ENCODE results near the gene CHRNA9. TPM values are rescaled to one million over a fixed set of nuclear protein-coding genes. Genes with fewer than 3 reads are reported as not detected.

CHRNA9 gene
- total RNA-seq, 2 donors from 2014 or later, result 0.90 TPM; not detected in 1

DNA sequence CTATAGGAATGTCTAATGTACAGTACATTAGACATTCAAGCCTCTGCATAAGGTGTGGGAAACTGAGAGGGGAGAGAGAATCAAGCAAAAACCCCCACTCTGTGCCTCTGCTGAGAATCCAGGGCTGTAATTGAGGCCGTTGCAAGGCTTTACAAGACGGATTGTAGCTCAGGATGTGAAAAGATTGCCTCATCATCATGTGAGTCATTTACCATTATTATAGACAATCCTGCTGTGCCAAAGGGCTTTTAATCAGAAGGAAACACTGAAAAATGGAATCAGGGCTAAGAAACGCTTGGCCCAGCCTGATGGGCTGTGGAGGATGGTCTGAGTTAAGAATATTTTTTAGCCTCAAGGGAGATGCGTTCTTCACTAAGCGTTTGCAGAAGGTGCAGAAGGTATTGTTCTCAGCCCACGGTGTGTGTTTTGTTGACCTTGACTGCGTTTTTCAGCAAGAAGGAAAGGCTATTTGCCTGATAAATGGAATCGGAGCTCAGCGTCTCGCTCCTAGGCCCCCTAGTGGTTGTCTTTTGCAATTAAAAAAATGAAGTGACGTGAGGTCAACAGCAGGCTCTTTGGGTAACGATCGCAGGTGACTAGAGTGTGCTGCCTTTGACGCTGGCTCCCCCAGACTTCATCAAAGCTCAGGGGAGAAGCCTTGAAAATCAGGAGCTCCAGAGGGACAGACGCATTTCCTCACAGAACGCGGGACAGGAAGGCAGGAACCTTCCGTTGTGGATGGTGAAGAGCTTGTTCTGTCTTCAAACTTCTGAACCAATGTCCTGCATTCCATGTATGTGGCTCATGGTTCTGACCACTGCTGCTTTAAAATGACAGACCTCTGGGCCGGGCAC is 18.1 kb upstream of the CHRNA9 start:
- no peak overlapping the region for H3K9ac ChIP-seq (ENCODE audit: extremely low read depth, low read length, poor library complexity, severe bottlenecking)
- WGBS, 2 experiments (ENCODE audit: insufficient coverage in 1 of 2, insufficient read length in 1 of 2), result 19 to 29% methylated on average over 12 to 19 of the region's 19 CpGs
- H3K9me3 ChIP-seq (ENCODE audit: control insufficient read depth, low read length), result no peaks in the 10 kb centered on the region
- H3K9me3 Mint-ChIP-seq, result no peaks in the 10 kb centered on the region
- no peaks in the 10 kb centered on the region for H3K36me3 Mint-ChIP-seq (ENCODE audit: low read depth)
- H3K27ac ChIP-seq (ENCODE audit: low read depth, low read length), result peak overlapping the region; percentile 99
- H3K4me3 Mint-ChIP-seq, result peak overlapping the region; percentile 32
- TF ChIP-seq, protein P1, sequence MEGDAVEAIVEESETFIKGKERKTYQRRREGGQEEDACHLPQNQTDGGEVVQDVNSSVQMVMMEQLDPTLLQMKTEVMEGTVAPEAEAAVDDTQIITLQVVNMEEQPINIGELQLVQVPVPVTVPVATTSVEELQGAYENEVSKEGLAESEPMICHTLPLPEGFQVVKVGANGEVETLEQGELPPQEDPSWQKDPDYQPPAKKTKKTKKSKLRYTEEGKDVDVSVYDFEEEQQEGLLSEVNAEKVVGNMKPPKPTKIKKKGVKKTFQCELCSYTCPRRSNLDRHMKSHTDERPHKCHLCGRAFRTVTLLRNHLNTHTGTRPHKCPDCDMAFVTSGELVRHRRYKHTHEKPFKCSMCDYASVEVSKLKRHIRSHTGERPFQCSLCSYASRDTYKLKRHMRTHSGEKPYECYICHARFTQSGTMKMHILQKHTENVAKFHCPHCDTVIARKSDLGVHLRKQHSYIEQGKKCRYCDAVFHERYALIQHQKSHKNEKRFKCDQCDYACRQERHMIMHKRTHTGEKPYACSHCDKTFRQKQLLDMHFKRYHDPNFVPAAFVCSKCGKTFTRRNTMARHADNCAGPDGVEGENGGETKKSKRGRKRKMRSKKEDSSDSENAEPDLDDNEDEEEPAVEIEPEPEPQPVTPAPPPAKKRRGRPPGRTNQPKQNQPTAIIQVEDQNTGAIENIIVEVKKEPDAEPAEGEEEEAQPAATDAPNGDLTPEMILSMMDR (conservative IDR thresholded peaks at IDR 0.05), result peak; percentile 91
- H3K27ac Mint-ChIP-seq, result peak overlapping the region; percentile 88
- no peaks in the 10 kb centered on the region for H3K4me1 ChIP-seq (ENCODE audit: control insufficient read depth, insufficient read depth, low read length)
- no peaks in the 10 kb centered on the region for H3K27me3 Mint-ChIP-seq (ENCODE audit: insufficient read depth)
- peaks cover 23% of the 10 kb centered on the region for H3K4me1 Mint-ChIP-seq
- no peaks in the 10 kb centered on the region for H3K27me3 ChIP-seq (ENCODE audit: control insufficient read depth, insufficient read depth, low read length, poor library complexity, severe bottlenecking)
- peak; percentile 90 for DNase-seq
- H3K4me3 ChIP-seq (ENCODE audit: low read length), result peak overlapping the region; percentile 11
- H3K36me3 ChIP-seq (ENCODE audit: control insufficient read depth, insufficient read depth, low read length), result no peaks in the 10 kb centered on the region

DNA sequence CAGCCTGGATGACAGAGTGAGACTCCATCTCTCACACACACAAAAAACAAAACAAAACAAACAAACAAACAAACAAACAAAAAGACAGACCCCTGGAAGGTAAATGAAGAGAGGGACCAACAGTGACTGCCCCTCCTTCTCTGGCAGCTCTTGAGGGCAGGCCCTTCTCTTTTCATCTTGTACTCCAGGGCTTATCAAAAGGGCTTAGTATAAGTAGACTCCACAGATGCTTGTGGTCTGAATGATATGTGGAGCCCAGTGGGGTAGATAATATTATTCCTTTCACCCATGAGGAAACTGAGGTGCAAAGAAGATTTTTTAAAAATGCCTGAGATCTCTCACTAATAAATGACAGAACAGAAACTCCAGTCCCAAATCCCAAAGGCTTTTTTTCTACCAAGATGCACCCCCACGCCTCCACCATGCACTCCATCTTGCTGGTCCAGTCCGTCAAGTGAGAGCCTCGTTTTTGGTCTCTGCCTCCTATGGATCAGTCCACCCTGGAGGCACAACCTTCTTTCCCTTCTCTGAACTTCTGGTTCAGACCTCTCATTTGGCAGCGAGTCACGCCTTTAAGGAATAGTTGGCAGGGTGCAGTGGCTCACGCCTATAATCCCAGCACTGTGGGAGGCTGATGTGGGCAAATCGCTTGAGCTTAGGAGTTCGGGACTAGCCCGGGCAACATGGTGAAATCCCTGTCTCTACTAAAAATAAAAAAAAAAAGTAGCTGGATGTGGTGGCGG is 17.0 kb upstream of the CHRNA9 start:
- H3K9me3 Mint-ChIP-seq, result no peaks in the 10 kb centered on the region
- H3K27me3 Mint-ChIP-seq (ENCODE audit: insufficient read depth), result no peaks in the 10 kb centered on the region
- Histone ChIP-seq H3K9me3 (ENCODE audit: control insufficient read depth, low read length) (no peaks in the 10 kb centered on the region), H3K36me3 (ENCODE audit: control insufficient read depth, insufficient read depth, low read length) (no peaks in the 10 kb centered on the region), H3K4me1 (ENCODE audit: control insufficient read depth, insufficient read depth, low read length) (no peaks in the 10 kb centered on the region), H3K27me3 (ENCODE audit: control insufficient read depth, insufficient read depth, low read length, poor library complexity, severe bottlenecking) (no peaks in the 10 kb centered on the region), H3K4me3 (ENCODE audit: low read length) (no peak overlapping the region), H3K27ac (ENCODE audit: low read depth, low read length) (no peak overlapping the region), H3K9ac (ENCODE audit: extremely low read depth, low read length, poor library complexity, severe bottlenecking) (no peak overlapping the region)
- H3K4me3 Mint-ChIP-seq, result no peak overlapping the region
- H3K4me1 Mint-ChIP-seq, result peaks cover 32% of the 10 kb centered on the region
- H3K36me3 Mint-ChIP-seq (ENCODE audit: low read depth), result no peaks in the 10 kb centered on the region
- WGBS, 2 experiments (ENCODE audit: insufficient coverage in 1 of 2, insufficient read length in 1 of 2), result 82 to 93% methylated on average over 2 to 10 of the region's 10 CpGs
- DNase-seq, result no peak
- TF ChIP-seq, protein P1 (conservative IDR thresholded peaks at IDR 0.05), result no peak
- H3K27ac Mint-ChIP-seq, result peak overlapping the region; percentile 13

DNA sequence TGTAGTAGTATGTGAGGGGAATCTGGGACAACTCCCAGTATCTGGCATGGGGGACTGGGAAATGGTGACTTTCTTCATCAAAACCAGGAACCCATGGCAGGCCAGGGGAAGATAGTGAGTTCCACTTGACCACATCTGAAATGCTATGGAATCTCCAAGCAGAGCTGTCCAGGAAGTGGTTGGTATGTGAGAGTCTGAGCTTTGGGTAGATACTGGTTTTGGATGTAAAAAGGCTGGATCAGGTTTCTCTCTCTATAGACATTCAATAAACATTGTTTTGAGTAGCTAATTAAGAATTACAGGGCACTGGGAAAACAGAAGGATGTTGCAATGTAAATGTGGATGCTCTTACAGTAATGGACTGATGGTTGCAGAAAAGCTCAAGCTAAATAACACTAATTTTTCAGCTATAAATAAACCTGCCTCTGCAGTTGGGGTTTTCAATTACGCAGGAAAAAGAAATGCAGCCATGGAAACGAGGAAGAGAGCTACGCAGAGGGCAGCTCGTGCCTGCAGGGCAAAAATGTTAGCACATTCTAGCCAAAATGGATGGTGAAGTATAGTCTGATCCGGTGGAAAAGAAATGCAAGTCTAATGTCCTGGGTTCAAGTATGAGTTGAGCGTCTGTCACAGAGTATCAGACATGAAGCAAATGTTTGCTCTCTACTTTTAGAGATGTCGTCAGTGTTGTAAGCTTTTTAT is 13.4 kb upstream of the CHRNA9 start:
- no peak overlapping the region for H3K9ac ChIP-seq (ENCODE audit: extremely low read depth, low read length, poor library complexity, severe bottlenecking)
- H3K4me1 Mint-ChIP-seq, result peaks cover 31% of the 10 kb centered on the region
- H3K27ac Mint-ChIP-seq, result no peak overlapping the region
- no peak overlapping the region for H3K4me3 Mint-ChIP-seq
- peak overlapping the region; percentile 8 for H3K27ac ChIP-seq (ENCODE audit: low read depth, low read length)
- no peaks in the 10 kb centered on the region for H3K36me3 Mint-ChIP-seq (ENCODE audit: low read depth)
- DNase-seq, result no peak
- no peaks in the 10 kb centered on the region for H3K27me3 Mint-ChIP-seq (ENCODE audit: insufficient read depth)
- no peaks in the 10 kb centered on the region for H3K27me3 ChIP-seq (ENCODE audit: control insufficient read depth, insufficient read depth, low read length, poor library complexity, severe bottlenecking)
- 74 to 89% methylated on average over 7 of the region's 7 CpGs for WGBS, 2 experiments (ENCODE audit: insufficient coverage in 1 of 2, insufficient read length in 1 of 2)
- no peaks in the 10 kb centered on the region for H3K36me3 ChIP-seq (ENCODE audit: control insufficient read depth, insufficient read depth, low read length)
- TF ChIP-seq, protein P1 (conservative IDR thresholded peaks at IDR 0.05), result no peak
- no peaks in the 10 kb centered on the region for H3K4me1 ChIP-seq (ENCODE audit: control insufficient read depth, insufficient read depth, low read length)
- no peaks in the 10 kb centered on the region for H3K9me3 ChIP-seq (ENCODE audit: control insufficient read depth, low read length)
- H3K4me3 ChIP-seq (ENCODE audit: low read length), result no peak overlapping the region
- no peaks in the 10 kb centered on the region for H3K9me3 Mint-ChIP-seq

All from endodermal cell (in vitro differentiated cells).